ENCODE results near the gene CDS2. TPM values are rescaled to one million over a fixed set of nuclear protein-coding genes. Genes with fewer than 3 reads are reported as not detected.

Gene CDS2
- total RNA-seq, 1 experiment from 2014 or later: 49.1 TPM

DNA sequence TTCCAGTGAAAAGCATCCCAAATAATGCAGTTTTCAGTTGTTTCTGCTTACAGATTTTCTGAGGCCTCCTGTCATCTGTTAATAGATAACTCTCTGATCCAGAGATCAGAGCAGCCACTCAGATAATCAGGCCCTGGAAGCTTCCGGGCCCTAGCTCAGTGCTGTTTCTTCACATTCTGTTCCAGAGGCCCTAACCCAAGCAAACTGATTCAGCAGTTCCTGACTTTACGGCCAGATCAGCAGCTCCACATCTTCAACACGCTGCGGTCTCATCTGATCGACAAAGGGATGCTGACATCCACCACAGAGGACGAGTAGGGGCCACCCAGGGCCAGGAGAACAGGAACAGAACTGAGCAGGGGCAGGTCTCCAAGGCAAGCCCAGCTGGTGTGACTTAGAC lies 63.1 kb downstream of the CDS2 start:
- H3K27ac Mint-ChIP-seq: no peak overlapping the region
- CTCF ChIA-PET: interaction anchor here (2.1 kb wide), 1 partner anchor 63 kb away, joined by 11 read pairs; the partner anchor contains the start of gene CDS2
- ATAC-seq (no peak), DNase-seq (ENCODE audit: low spot score) (no peak)
- peaks cover 16% of the 10 kb centered on the region for H3K4me1 Mint-ChIP-seq
- H3K27me3 Mint-ChIP-seq (ENCODE audit: low read depth): no peaks in the 10 kb centered on the region
- POLR2A ChIA-PET: no interaction called here
- H3K36me3 Mint-ChIP-seq: peaks cover 22% of the 10 kb centered on the region
- no peaks in the 10 kb centered on the region for H3K9me3 Mint-ChIP-seq
- H3K4me3 Mint-ChIP-seq: no peak overlapping the region
- TF ChIP-seq ELF4 (CRISPR knock-in tag; IDR thresholded peaks at IDR 0.05; ENCODE audit: low read depth): no peak
- no peak for TF ChIP-seq RORB (CRISPR knock-in tag; IDR thresholded peaks at IDR 0.05)
- TF ChIP-seq ZNF423 (CRISPR knock-in tag; IDR thresholded peaks at IDR 0.05): no peak
- no peak for TF ChIP-seq MXD4 (CRISPR knock-in tag; IDR thresholded peaks at IDR 0.05; ENCODE audit: borderline replicate concordance)
- TF ChIP-seq ZNF219 (CRISPR knock-in tag; IDR thresholded peaks at IDR 0.05; ENCODE audit: borderline replicate concordance): no peak
- no peak for TF ChIP-seq NFE2L1 (CRISPR knock-in tag; IDR thresholded peaks at IDR 0.05)
- no peak for TF ChIP-seq ZNF396 (CRISPR knock-in tag; IDR thresholded peaks at IDR 0.05; ENCODE audit: borderline replicate concordance)
- no peak for TF ChIP-seq PRDM15 (CRISPR knock-in tag; IDR thresholded peaks at IDR 0.05)
- no peak for TF ChIP-seq TEAD1 (CRISPR knock-in tag; IDR thresholded peaks at IDR 0.05)
- no peak for TF ChIP-seq ZNF281 (CRISPR knock-in tag; IDR thresholded peaks at IDR 0.05)
- no peak for TF ChIP-seq MYBL2 (CRISPR knock-in tag; IDR thresholded peaks at IDR 0.05)
- TF ChIP-seq CBFB (CRISPR knock-in tag; IDR thresholded peaks at IDR 0.05; ENCODE audit: low read depth): no peak
- no peak for TF ChIP-seq SP1 (CRISPR knock-in tag; conservative IDR thresholded peaks at IDR 0.05)
- no peak for TF ChIP-seq ZMAT4 (CRISPR knock-in tag; IDR thresholded peaks at IDR 0.05)
- no peak for TF ChIP-seq KAT7 (CRISPR knock-in tag; IDR thresholded peaks at IDR 0.05; ENCODE audit: borderline replicate concordance)
- TF ChIP-seq IRF2 (CRISPR knock-in tag; IDR thresholded peaks at IDR 0.05; ENCODE audit: borderline replicate concordance, low read depth): no peak
- TF ChIP-seq ETV6 (CRISPR knock-in tag; IDR thresholded peaks at IDR 0.05): no peak
- no peak for TF ChIP-seq GABPB1 (CRISPR knock-in tag; IDR thresholded peaks at IDR 0.05)

- H3K36me3 Mint-ChIP-seq: peaks cover 22% of the 10 kb centered on the region
- no peak overlapping the region for H3K27ac Mint-ChIP-seq
- DNase-seq (ENCODE audit: low spot score) (no peak), ATAC-seq (no peak)
- peaks cover 16% of the 10 kb centered on the region for H3K4me1 Mint-ChIP-seq
- POLR2A ChIA-PET: interaction anchor here (0.6 kb wide), 1 partner anchor 366 kb away, joined by 3 read pairs; no protein-coding TSS in a partner anchor
- no peaks in the 10 kb centered on the region for H3K9me3 Mint-ChIP-seq
- H3K27me3 Mint-ChIP-seq (ENCODE audit: low read depth): no peaks in the 10 kb centered on the region
- no peak overlapping the region for H3K4me3 Mint-ChIP-seq
- CTCF ChIA-PET: interaction anchor here (2.1 kb wide), 1 partner anchor 64 kb away, joined by 11 read pairs; the partner anchor contains the start of gene CDS2
- TF ChIP-seq, protein P1, sequence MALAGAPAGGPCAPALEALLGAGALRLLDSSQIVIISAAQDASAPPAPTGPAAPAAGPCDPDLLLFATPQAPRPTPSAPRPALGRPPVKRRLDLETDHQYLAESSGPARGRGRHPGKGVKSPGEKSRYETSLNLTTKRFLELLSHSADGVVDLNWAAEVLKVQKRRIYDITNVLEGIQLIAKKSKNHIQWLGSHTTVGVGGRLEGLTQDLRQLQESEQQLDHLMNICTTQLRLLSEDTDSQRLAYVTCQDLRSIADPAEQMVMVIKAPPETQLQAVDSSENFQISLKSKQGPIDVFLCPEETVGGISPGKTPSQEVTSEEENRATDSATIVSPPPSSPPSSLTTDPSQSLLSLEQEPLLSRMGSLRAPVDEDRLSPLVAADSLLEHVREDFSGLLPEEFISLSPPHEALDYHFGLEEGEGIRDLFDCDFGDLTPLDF (CRISPR knock-in tag; IDR thresholded peaks at IDR 0.05): no peak
- TF ChIP-seq, protein P2, sequence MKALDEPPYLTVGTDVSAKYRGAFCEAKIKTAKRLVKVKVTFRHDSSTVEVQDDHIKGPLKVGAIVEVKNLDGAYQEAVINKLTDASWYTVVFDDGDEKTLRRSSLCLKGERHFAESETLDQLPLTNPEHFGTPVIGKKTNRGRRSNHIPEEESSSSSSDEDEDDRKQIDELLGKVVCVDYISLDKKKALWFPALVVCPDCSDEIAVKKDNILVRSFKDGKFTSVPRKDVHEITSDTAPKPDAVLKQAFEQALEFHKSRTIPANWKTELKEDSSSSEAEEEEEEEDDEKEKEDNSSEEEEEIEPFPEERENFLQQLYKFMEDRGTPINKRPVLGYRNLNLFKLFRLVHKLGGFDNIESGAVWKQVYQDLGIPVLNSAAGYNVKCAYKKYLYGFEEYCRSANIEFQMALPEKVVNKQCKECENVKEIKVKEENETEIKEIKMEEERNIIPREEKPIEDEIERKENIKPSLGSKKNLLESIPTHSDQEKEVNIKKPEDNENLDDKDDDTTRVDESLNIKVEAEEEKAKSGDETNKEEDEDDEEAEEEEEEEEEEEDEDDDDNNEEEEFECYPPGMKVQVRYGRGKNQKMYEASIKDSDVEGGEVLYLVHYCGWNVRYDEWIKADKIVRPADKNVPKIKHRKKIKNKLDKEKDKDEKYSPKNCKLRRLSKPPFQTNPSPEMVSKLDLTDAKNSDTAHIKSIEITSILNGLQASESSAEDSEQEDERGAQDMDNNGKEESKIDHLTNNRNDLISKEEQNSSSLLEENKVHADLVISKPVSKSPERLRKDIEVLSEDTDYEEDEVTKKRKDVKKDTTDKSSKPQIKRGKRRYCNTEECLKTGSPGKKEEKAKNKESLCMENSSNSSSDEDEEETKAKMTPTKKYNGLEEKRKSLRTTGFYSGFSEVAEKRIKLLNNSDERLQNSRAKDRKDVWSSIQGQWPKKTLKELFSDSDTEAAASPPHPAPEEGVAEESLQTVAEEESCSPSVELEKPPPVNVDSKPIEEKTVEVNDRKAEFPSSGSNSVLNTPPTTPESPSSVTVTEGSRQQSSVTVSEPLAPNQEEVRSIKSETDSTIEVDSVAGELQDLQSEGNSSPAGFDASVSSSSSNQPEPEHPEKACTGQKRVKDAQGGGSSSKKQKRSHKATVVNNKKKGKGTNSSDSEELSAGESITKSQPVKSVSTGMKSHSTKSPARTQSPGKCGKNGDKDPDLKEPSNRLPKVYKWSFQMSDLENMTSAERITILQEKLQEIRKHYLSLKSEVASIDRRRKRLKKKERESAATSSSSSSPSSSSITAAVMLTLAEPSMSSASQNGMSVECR (CRISPR knock-in tag; IDR thresholded peaks at IDR 0.05; ENCODE audit: borderline replicate concordance): no peak
- TF ChIP-seq KAT7 (CRISPR knock-in tag; IDR thresholded peaks at IDR 0.05; ENCODE audit: borderline replicate concordance): no peak
- no peak for TF ChIP-seq ZSCAN18 (CRISPR knock-in tag; IDR thresholded peaks at IDR 0.05)
- TF ChIP-seq E2F5 (CRISPR knock-in tag; IDR thresholded peaks at IDR 0.05): no peak
Measured at GRCh38 chr20:5190444-5190843, 63.6 kb downstream of the CDS2 start.
